ENCODE data around the gene TMEM18. TPM values are rescaled to one million over a fixed set of nuclear protein-coding genes. Genes with fewer than 3 reads are reported as not detected.

TMEM18 gene
- total RNA-seq, 2 experiments from 2014 or later = 32.6 to 34.5 TPM

DNA sequence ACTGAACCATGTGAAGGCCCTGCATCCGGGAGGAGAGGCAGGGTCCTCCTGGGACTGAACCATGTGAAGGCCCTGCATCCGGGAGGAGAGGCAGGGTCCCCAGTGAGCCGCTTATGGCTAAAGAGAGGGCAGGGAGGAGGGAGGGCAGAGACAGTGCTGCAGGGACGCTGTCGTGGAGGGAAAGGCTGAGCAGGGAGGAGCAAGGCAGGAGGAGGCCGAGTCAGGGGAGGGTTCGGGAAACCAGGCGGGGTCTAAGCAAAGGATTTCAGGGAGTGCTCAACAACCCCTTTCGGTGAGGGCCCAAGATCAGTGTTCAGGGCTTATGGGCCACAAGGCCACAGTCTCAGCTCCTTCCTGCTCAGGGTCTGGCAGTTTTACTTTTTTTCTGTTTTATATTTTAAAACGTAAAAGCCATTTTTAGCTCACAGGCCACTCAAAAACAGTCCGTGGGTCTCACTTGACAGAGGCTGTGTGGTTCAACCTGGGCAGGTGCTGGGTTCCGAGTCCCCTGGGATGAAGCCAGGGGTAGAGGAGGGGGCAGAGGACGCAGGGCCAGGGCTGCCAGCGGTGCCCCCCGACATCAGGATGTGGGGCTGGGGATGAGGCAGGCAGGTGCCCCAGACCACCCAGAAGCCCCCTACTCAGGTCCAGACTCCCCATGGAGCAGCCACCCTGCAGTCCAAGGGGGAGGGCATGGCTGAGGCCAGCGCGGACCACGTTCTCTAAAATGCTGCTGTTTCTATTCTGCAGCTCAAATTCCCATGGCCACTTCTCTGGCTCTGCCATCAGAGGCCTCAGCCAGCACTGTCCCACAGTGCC, 5.2 kb downstream of the TMEM18 start:
- Mint-ChIP-seq H3K27me3 (no peaks in the 10 kb centered on the region), H3K36me3 (peaks cover 41% of the 10 kb centered on the region), H3K9me3 (no peaks in the 10 kb centered on the region), H3K4me1 (peaks cover 34% of the 10 kb centered on the region), H3K27ac (no peak overlapping the region), H3K4me3 (no peak overlapping the region)
- no peak for DNase-seq

DNA sequence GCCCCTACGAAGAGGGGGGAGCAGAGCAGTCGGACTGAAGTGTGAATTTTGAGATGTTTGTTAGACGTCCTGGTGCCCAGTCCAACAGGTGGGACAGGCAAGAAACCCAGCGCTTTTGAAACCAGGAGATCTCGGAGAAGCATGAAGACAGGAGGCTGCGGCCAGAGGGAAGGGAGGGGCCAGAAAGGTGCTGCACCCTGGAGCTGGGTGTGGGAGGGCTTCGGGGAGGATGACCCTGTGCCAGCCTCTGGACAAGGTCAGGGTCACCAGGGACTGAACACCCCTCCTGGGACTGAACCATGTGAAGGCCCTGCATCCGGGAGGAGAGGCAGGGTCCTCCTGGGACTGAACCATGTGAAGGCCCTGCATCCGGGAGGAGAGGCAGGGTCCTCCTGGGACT, 6.1 kb downstream of the TMEM18 start:
- Mint-ChIP-seq H3K27me3 (no peaks in the 10 kb centered on the region), H3K4me1 (peaks cover 31% of the 10 kb centered on the region), H3K27ac (no peak overlapping the region), H3K4me3 (no peak overlapping the region), H3K9me3 (no peaks in the 10 kb centered on the region), H3K36me3 (peaks cover 46% of the 10 kb centered on the region)
- DNase-seq = no peak

DNA sequence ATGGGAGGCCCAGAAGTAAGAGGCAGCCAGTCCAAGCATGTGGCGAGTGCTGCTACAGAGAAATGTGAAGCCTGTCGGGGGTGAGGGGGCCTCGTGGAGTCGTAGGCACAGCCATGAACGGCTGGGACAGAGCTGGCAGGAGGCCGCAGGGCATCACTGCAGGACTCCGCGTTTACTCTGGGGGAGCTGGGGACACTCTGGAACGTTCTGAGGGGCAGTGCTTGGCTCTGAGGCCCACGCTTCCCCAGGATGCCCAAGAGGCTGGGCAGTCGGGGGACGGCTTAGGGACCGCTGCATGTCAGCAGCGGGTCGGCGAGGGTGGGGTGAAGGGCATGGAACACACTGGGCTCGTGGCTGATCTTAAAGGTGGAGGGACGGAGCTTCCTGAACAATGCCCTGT, 6.6 kb downstream of the TMEM18 start:
- Mint-ChIP-seq H3K4me3 (no peak overlapping the region), H3K4me1 (peaks cover 30% of the 10 kb centered on the region), H3K9me3 (peaks cover 3% of the 10 kb centered on the region), H3K27ac (no peak overlapping the region), H3K36me3 (peaks cover 47% of the 10 kb centered on the region), H3K27me3 (no peaks in the 10 kb centered on the region)
- no peak for DNase-seq

DNA sequence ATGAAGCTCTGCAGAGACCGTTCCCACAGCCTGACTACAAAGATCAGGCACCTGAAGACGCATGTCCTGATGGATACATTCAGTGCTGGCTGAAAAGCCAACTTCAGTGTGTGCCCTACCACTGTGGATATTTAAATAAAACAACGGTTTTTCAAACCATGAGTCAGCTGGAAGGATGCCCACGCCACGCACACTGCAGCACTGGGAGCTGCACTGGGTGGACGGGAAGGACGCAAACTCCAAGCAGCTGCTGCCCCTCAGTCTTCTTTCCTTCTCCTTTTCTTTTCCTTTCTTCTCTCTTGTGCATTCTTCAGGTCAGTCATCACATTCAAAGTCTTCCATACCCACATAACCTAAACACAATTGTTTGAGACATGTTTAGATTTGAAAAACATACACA, 7.9 kb downstream of the TMEM18 start:
- Mint-ChIP-seq H3K27me3 (no peaks in the 10 kb centered on the region), H3K9me3 (peaks cover 12% of the 10 kb centered on the region), H3K27ac (no peak overlapping the region), H3K4me1 (peaks cover 18% of the 10 kb centered on the region), H3K4me3 (no peak overlapping the region), H3K36me3 (peaks cover 50% of the 10 kb centered on the region)
- DNase-seq = no peak

DNA sequence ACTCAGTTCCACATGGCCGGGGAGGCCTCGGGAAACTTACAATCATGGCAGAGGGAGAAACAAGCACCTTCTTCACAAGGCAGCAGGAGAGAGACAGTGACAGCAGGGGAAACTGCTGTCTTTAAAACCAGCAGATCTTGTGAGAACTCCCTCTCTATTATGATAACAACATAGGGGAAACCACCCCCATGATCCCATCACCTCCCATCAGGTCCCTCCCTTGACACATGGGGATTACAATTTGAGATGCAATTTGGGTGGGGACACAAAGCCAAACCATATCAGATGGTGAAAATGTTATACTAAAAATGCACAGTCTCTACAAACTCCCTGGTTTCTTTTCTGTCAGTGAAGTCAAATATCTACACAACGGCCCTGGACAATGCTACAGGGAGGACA, 9.2 kb downstream of the TMEM18 start:
- H3K4me1 Mint-ChIP-seq = peaks cover 21% of the 10 kb centered on the region
- no peak for DNase-seq
- peaks cover 12% of the 10 kb centered on the region for H3K9me3 Mint-ChIP-seq
- H3K36me3 Mint-ChIP-seq = peaks cover 53% of the 10 kb centered on the region
- H3K27ac Mint-ChIP-seq = no peak overlapping the region
- H3K4me3 Mint-ChIP-seq = no peak overlapping the region
- H3K27me3 Mint-ChIP-seq = no peaks in the 10 kb centered on the region

DNA sequence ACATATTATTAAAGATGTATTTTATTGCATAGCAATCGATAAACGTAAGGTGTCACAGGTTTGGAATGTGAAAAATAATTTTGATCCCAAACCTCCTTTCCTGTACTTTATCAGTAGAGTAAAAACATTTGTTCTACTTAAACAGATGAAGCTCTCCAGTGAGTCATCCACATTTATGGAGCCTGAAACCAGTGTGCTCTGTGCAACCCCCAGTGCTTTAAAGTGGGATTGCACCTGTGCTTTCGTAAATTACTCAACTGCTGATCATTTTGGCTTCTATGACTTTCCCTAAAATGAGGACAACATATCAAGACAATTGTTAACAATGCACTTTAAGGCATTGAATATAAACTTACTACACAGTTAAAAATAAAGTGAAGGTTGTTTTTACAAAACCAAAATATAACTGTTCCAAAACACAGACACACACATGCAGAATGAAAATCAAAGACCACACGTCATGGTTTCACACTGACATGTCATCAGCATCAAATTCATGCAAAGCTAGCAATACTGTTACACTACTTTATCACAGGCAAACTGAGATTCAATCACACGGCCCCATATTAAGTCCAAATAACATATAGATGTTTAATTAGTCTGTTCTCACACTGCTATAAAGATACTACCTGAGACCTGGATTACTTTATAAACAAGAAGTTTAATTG, 9.7 kb downstream of the TMEM18 start:
- peaks cover 27% of the 10 kb centered on the region for H3K4me1 Mint-ChIP-seq
- peaks cover 53% of the 10 kb centered on the region for H3K36me3 Mint-ChIP-seq
- H3K4me3 Mint-ChIP-seq = no peak overlapping the region
- no peaks in the 10 kb centered on the region for H3K27me3 Mint-ChIP-seq
- no peak overlapping the region for H3K27ac Mint-ChIP-seq
- no peak for DNase-seq
- H3K9me3 Mint-ChIP-seq = peaks cover 12% of the 10 kb centered on the region

DNA sequence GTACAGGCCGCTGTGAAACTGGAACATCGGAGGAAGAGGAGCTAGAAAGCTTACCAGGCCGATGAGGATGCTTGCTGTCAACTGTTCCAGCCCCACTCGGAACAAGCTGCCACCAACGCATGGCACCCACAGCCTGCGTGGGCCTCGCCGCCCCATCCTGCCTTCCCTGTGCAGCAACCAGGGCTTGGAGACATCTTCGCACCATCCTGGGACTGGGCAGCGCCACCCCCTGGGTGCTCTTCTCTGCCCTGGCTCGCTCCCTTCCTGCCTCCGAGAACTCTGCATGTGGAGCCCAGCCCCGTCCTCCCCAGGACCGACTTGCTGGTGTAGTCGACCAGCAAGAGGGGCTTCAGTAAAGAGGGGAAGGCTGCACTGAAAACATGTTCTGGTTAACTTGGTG, 10.8 kb downstream of the TMEM18 start:
- DNase-seq = no peak
- no peak overlapping the region for H3K27ac Mint-ChIP-seq
- H3K9me3 Mint-ChIP-seq = peaks cover 12% of the 10 kb centered on the region
- peaks cover 51% of the 10 kb centered on the region for H3K36me3 Mint-ChIP-seq
- H3K4me1 Mint-ChIP-seq = peaks cover 34% of the 10 kb centered on the region
- H3K27me3 Mint-ChIP-seq = no peaks in the 10 kb centered on the region
- no peak overlapping the region for H3K4me3 Mint-ChIP-seq

DNA sequence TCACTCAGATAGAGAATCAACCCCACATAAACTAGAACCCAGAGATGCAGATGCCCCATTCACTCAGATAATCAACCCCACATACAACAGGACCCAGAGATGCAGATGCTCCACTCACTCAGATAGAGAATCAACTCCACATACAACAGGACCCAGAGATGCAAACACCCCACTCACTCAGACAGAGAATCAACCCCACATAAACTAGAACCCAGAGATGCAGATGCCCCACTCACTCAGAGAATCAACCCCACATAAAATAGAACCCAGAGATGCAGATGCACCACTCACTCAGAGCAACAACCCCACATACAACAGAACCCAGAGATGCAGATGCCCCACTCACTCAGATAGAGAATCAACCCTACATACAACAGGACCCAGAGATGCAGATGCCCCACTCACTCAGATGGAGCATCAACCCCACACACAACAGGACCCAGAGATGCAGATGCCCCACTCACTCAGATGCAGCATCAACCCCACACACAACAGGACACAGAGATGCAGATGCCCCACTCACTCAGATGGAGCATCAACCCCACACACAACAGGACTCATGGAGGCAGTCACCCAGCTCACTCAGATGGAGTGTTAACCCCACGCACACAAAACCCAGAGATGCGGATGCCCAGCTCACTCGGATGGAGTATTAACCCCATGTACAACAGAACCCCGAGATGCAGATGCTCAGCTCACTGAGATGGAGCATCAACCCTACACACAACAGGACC, 11.7 kb downstream of the TMEM18 start:
- Mint-ChIP-seq H3K4me1 (peaks cover 35% of the 10 kb centered on the region), H3K27me3 (no peaks in the 10 kb centered on the region), H3K27ac (no peak overlapping the region), H3K9me3 (peaks cover 12% of the 10 kb centered on the region), H3K4me3 (no peak overlapping the region), H3K36me3 (peaks cover 47% of the 10 kb centered on the region)
- DNase-seq = no peak

DNA sequence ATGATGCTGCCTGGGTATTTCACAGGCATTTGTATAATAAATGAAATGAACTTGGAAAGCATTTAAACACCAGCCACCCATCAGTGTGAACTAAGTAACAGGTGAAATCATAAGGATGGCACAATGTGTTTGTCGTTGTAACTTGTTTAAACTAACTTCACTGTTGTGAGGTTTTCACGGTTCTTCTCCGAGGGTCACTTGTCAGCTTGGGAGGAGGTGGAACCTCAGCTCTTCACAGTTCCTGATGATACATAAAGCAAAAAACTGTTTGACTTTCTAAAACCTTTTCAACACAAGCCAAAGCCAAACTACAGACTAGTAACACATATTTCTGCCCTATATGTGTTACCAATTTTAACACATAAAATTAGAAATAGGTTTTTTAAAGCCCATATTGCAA, 13.1 kb downstream of the TMEM18 start:
- DNase-seq = no peak
- Mint-ChIP-seq H3K36me3 (peaks cover 45% of the 10 kb centered on the region), H3K4me1 (peaks cover 35% of the 10 kb centered on the region), H3K27ac (no peak overlapping the region), H3K27me3 (no peaks in the 10 kb centered on the region), H3K4me3 (no peak overlapping the region), H3K9me3 (peaks cover 12% of the 10 kb centered on the region)

DNA sequence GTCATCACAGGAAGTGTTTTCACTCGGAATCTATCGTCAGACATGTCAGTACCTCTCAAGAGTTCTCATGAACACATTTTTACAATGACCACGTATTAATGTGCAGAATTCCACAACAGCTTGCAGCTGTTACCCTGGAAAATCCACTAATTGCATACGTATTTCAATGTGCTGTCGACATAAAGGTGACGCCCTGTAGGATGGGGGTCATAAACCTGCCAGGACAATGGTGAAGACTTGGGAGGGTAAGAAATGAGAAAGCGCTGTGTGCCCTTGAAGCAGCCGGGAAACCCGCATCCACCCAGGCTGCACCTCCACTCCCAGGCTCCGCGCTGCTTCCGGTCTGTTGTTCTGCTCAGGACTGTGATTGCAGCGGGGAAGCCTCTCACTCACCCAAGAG, 14.0 kb downstream of the TMEM18 start:
- H3K36me3 Mint-ChIP-seq = peaks cover 39% of the 10 kb centered on the region
- no peak for DNase-seq
- peaks cover 12% of the 10 kb centered on the region for H3K9me3 Mint-ChIP-seq
- H3K27me3 Mint-ChIP-seq = no peaks in the 10 kb centered on the region
- no peak overlapping the region for H3K4me3 Mint-ChIP-seq
- H3K27ac Mint-ChIP-seq = no peak overlapping the region
- H3K4me1 Mint-ChIP-seq = peaks cover 33% of the 10 kb centered on the region

DNA sequence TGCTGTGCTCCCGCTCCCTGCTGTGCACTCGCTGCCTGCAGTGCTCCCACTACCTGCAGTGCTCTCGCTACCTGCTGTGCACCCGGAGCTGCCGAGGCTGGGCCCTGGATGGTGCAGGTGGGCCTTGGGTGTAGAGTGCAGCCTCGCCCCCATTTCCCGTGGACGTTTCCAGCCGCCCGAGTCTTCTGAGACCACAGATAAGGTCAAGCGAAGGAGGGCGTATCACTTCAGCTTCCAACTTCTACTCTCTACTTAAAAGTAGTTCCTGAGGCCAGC, 15.9 kb downstream of the TMEM18 start:
- peaks cover 24% of the 10 kb centered on the region for H3K36me3 Mint-ChIP-seq
- no peaks in the 10 kb centered on the region for H3K27me3 Mint-ChIP-seq
- peaks cover 36% of the 10 kb centered on the region for H3K4me1 Mint-ChIP-seq
- peaks cover 12% of the 10 kb centered on the region for H3K9me3 Mint-ChIP-seq
- no peak for DNase-seq
- no peak overlapping the region for H3K4me3 Mint-ChIP-seq
- no peak overlapping the region for H3K27ac Mint-ChIP-seq

DNA sequence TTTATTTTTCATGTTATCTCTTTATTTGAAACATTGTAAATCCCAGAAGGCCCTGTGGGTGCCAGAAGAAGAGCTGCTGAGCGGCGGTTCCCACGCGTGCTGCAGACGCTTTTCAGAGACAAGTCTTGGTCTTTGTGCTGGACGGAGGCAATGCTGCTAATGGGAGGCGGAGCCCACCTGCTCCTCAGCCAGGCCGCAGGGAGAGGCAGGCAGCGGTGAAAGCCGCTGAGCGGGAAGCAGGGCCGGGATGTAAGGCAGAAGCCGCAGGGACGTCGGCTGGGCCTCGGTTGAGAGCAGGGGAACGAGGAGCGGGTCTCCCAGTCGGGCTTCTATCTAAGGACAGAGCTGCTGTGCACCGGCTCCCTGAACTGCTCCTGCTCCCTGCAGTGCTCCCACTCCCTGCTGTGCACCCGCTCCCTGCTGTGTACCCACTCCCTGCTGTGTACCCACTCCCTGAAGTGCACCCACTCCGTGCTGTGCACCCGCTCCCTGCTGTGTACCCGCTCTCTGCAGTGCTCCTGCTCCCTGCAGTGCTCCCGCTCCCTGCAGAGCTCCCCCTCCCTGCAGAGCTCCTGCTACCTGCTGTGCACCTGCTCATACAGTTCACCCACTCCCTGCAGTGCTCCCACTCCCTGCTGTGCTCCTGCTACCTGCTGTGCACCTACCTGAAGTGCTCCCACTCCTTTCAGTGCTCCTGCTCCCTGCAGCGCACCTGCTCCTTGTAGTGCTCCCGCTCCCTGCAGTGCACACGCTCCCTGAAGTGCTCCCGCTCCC, 16.4 kb downstream of the TMEM18 start:
- peaks cover 19% of the 10 kb centered on the region for H3K36me3 Mint-ChIP-seq
- no peak overlapping the region for H3K4me3 Mint-ChIP-seq
- no peaks in the 10 kb centered on the region for H3K27me3 Mint-ChIP-seq
- no peak for DNase-seq
- peaks cover 10% of the 10 kb centered on the region for H3K9me3 Mint-ChIP-seq
- no peak overlapping the region for H3K27ac Mint-ChIP-seq
- H3K4me1 Mint-ChIP-seq = peaks cover 40% of the 10 kb centered on the region

DNA sequence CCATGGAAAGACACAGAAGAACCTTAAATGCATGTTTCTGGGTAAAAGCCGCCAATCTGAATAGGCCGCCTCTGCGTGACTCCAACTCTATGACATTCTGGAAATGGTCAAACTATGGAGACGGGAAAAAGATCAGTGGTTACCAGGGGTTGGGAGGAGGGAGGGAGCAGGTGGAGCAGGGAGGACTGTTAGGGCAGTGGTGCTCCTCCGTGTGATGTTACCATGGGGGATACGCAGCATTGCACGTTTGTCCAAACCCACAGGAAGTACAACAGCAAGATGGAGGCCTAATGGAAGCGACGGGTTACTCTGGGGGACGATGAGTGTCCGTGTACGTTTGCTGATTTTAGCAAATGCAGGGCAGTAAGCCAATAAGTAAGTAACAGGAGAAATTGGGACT, 17.2 kb downstream of the TMEM18 start:
- H3K9me3 Mint-ChIP-seq = peaks cover 2% of the 10 kb centered on the region
- no peak overlapping the region for H3K4me3 Mint-ChIP-seq
- H3K27ac Mint-ChIP-seq = no peak overlapping the region
- DNase-seq = no peak
- peaks cover 45% of the 10 kb centered on the region for H3K4me1 Mint-ChIP-seq
- H3K27me3 Mint-ChIP-seq = no peaks in the 10 kb centered on the region
- peaks cover 11% of the 10 kb centered on the region for H3K36me3 Mint-ChIP-seq

DNA sequence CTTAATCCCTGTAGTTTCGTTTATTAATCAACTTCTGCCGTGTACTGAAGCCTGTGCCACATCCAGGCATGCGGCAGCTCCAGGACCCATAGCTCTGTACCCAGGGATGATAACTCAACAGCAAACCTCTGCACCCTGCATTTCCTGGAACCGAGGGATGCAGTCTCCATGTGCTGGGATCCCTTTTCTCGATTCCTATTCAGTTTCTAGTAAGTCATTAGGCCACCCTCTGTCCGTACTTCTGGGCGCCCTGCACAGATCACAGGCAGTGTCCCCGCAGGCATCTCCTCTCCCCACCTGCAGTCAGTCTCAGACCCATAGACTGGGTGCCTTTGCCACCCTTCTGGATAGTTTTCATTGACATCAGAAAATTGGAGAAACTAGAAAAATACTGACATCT, 18.8 kb downstream of the TMEM18 start:
- no peak for DNase-seq
- H3K9me3 Mint-ChIP-seq = no peaks in the 10 kb centered on the region

DNA sequence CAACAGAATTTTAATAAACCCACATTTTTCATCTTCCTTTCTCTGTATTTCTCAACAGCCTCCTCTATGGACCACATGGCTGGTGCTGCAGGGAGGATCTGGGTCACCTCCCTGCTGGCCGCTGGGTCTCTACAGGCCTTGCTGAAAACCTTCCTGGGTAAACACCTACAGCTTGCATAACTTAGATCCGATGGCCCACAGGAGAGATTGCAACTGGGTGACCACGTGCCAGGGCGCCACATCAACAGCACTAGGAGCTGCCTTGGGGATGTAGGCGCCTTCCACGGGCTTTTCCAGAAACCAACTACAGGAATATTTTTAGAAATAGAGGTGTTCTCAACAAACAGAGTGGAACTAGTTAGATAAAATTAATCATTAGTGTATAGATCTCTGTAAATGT, 19.4 kb downstream of the TMEM18 start:
- no peaks in the 10 kb centered on the region for H3K36me3 Mint-ChIP-seq
- H3K4me1 Mint-ChIP-seq = peaks cover 35% of the 10 kb centered on the region
- no peaks in the 10 kb centered on the region for H3K27me3 Mint-ChIP-seq
- H3K9me3 Mint-ChIP-seq = no peaks in the 10 kb centered on the region
- H3K27ac Mint-ChIP-seq = no peak overlapping the region
- DNase-seq = no peak
- H3K4me3 Mint-ChIP-seq = no peak overlapping the region

More for the DNA sequence above, 18.8 kb downstream of the TMEM18 start:
- Mint-ChIP-seq H3K27ac (no peak overlapping the region), H3K36me3 (peaks cover 3% of the 10 kb centered on the region), H3K27me3 (no peaks in the 10 kb centered on the region), H3K4me1 (peaks cover 37% of the 10 kb centered on the region), H3K4me3 (no peak overlapping the region)
